Stimulated activated CD8-positive, alpha-beta memory T cell treated with anti-CD3 and anti-CD28 coated beads, Interleukin-2, amount 100 ng/mL, for 48 hours (primary cell): ENCODE results near the gene TMEM60.

Source experiments
- DNase-seq, 2 donors: peaks; one replicate each; pipeline ENCODE4 v3.0.0-alpha.2; 2020; ENCODE audit warnings: low read depth in 2 of 2

The TMEM60 gene

DNA sequence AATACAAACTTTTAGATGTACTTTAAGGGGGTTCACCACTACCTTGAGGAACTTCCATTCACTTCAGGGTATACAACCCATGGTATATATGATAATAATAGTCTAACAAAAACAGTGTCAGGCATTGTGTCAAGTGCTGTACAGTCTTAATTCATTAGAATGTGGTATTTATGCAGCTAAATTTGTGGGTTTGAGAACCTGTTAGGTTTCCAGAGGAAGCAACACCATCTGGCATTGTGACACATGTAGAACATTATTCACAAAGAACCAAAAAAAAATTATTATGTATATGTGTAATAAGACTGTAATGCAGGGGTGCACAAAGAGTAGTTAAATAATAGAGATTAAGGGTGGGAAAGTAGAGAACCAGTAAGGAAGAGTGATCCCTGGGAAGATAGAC is 26.3 kb downstream of the TMEM60 start:
- DNase-seq = no peak

DNA sequence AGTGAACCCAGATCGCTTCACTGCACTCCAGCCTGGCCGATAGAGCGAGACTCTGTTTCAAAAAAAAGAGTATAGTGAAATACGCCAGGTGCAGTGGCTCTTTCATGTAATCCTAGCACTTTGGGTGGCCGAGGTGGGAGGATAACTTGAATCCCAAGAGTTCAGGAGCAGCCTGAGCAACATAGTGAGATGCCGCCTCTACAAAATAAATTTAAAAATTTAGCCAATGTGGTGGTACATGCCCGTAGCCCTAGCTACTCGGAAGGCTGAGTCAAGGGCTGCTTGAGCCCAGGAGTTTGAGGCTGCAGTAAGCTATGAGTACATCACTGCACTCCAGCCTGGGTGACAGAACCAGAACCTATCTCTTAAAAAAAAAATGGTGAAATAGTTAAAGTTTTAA is 27.9 kb downstream of the TMEM60 start:
- DNase-seq = no peak

DNA sequence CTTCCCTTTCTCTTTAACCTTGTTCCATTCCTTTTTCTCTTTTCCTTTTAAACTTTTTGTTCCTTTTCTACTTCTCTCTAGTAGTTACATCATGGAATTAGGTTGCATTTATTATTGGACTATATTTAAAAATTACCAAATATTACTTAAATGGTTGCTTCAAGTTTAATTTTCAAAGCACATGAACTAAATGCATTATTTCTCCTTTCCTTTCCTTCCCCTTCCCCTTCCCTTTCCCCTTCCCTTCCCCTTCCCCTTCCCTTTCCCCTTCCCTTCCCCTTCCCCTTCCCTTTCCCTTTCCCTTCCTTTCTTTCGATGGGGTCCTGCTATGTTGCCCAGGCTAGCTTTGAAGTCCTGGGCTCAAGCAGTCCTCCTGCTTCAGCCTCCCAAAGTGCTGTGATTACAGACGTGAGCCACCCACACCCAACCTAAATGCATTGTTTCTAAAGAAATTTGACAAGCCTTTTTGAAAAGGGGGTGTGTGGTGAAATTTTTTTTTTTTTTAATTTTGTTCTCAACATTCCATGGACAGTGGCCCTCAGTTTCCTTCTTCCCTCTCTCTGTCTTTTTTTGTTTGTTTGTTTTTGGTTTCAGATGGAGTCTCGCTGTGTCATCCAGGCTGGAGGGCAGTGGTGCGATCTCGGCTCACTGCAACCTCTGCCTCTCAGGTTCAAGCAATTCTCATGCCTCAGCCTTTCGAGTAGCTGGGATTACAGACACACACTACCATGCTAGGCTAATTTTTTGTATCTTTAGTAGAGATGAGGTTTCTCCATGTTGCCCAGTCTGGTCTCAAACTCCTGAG is 31.2 kb downstream of the TMEM60 start:
- DNase-seq = no peak

DNA sequence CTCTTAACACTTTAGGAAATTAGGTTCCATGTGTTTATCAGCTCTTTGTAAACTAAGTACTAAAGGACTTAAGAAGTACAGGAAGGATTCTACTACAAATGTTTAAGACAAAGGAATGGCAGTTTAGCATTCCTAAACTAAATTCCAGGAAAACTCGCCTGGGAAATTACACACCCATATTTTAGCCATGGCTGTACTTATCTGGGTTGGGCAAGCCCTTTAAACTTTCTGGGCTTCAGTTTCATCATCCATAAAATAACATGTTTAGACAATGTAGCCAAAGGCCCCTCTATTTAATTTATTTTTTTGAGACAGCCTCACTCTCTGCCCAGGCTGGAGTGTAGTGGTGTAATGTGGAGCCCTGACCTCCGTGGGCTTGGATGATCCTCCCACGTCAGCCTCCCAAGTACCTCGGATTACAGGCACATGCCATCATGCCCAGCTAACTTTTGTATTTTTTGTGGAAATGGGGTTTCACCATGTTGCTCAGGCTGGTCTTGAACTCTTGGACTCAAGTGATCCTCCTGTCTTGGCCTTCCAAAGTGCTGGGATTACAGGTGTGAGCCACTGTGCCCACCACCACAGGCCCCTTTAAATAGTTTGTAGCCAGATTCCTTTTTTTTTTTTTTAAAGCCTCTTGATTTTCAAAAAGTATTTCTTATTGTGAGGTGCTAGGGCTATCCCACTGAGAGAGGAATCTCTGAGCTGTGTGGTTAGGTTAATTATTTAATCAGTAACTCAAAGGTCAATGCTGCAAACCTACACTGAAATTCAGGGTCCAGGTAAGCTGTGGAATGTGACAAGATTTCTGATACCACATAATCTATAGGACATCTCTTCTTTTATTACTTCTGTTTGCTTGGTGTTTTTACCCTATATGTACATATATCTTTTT is 32.1 kb downstream of the TMEM60 start:
- no peak for DNase-seq

DNA sequence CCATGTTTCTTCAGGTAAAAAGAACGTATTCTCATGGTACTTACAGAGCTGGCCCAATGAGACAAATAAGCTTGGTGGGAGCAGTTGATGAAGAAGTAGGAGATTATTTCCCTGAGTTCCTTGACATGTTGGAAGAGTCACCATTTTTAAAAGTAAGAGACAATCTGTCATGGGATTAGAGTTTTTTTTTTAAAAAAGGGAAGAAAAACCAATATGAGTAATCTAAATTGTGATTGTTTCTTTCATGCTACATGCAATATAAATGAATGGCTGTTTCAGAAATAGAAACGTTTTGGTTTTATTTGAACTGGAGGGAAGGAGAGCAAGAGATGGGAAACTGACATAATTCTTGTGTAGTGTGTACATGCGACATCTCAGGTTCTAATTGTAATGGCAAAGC is 32.8 kb downstream of the TMEM60 start:
- no peak for DNase-seq

DNA sequence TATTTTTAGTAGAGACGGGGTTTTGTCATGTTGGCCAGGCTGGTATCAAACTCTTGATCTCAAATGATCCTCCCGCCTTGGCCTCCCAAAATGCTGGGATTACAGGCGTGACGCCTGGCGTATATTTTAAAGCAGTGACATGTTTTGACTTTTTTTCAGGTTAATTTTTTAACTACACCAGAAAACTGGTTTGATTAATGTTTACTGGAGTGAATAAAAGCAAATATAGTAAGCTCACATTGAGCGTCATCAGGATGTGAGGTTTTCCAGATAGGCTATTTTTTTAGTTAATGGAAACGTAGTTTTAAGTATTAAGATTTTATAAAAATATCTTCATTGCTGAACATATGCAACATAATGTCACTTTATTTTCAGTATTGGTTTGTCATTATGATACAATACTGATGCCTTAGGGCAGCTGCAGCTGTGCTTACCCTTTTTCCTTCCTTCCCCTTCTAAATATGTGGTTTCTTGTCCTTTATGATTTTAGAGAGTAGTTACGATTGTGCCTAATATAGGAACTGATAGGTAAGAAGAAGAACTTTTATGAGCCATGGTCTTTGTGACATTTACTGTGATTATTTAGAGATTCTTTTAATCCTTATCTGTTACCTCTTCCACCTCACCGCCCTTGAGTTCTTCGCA is 37.3 kb downstream of the TMEM60 start:
- DNase-seq = no peak

DNA sequence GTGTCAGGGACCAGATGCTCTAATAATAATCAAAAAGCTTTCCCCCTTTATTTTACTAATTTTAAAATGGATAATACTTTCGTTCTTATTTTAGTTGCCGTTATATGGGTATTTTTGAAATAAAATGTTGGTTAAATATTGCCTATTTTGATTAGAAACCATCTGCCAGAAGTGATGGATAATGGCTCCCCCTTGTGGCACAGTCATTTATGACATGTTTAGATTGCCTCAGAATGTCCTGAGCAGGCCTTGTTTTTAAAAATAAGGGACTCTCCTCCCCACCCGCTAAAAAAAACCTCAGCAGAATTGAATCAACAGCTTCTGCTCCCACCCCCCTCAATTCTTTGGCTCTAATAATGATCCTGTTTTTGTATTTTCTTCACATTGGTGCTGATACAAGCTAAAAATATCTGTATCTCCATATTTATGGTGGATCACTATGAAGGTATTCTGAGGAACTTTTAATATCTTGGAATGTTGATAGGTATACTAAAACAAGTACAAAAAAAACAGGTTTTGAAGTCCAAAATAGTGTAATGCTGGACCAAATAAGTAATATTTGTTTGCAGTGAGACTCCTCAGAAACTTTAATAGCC is 38.8 kb downstream of the TMEM60 start:
- peak; percentile 14 to 37 for DNase-seq

DNA sequence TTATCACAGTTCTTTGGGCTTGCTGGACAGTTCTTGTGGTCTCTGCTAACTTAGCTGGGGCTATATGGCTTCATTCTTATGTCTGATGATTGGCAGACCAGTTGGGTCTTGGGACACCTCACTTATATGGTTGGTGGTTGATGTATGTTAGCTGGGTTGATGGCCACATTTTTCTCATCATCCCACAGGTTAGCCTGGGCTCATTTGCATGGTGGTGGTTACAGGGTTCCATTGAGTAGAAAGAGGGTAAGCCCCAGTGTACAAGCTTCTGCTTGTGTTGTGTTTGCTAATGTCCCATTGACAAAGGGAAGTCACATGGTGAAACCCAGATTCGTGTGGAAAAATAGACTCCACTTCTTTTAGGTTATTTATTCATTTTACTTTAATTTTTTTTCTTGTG is 40.6 kb downstream of the TMEM60 start:
- DNase-seq = no peak

DNA sequence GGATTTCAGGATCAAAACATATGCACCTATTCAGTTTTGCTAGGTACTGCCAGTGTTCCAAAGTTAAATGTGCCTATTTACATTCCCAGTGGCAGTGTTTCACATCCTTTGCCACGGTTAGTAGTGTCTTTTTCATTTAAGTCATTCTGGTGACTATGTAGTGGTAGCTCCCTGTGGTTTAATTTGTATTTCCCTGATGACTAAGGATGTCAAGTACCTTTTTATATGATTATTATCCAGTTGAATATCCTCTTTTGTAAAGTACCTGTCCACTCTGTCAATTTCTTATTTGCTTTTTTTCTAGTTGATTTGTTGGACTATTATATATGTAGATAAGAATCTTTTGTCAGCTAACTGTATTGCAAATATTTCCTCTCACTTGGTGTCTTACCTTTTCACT is 45.1 kb downstream of the TMEM60 start:
- DNase-seq = no peak

DNA sequence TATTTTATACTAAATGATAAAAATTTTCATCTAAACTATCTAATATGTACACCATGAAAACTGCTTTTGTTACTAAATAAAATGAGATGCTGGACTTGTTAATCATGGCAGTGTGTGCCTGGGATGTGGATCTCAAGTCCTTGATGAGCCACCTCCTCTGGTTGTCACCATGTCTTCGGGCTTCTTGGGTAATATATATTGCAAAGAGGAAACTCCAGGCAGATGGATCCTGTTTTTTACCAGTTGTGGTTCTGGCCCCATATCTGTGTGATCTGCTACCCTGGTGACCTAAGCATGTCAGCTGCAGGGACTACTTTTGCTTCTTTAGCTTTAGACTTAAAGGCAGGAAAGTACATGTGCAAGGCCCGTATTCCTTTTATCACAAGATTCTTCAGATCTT is 46.2 kb downstream of the TMEM60 start:
- DNase-seq = no peak

DNA sequence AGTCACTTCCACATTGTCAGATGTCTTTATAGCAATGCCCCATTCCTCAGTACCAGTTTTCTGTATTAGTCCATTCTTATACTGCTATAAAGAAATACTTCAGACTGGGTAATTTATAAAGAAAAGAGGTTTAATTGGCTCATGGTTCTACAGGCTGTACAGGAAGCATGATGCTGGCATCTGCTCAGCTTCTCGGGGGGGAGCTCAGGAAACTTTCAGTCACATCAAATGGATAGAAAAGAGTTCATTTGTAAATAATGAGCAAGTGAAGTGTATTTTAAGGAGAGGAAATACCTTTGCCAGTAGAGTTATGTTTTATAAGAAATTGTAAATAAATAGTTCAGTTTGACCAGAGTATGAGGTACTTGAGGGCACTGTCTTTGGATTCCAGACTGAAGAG is 50.5 kb downstream of the TMEM60 start:
- DNase-seq = no peak

DNA sequence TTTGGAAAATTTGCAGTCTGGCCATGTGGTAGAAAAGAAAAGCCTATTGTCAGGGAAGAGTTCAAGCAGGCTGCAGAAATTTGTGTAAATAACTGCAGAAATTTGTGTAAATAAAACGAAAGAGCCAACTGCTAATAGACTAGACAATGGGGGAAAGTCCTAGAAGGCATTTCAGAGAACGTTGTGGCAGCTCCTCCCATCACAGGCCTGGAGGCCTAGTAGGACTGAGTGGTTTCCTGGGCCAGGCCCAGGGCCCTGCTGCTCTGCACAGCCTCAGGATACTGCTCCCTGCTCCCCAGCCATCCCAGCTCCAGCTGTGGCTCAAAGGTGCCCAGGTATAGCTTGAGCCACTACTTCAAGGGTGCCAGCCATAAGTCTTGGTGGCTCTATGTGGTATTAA is 51.1 kb downstream of the TMEM60 start:
- no peak for DNase-seq

DNA sequence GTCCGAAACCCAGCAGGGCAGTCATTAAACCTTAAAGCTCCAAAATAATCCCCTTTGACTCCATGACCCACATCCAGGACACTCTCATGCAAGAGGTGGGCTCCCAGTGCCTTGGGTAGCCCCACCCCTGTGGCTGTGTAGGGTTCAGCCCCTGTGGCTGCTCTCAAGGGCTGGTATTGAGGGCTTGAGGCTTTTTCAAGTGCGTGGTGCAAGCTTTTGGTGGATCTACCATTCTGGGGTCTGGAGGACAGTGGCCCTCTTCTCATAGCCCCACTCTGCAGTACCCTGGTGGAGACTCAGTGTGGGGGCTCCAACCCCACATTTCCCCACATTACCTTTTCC is 51.4 kb downstream of the TMEM60 start:
- DNase-seq = no peak

DNA sequence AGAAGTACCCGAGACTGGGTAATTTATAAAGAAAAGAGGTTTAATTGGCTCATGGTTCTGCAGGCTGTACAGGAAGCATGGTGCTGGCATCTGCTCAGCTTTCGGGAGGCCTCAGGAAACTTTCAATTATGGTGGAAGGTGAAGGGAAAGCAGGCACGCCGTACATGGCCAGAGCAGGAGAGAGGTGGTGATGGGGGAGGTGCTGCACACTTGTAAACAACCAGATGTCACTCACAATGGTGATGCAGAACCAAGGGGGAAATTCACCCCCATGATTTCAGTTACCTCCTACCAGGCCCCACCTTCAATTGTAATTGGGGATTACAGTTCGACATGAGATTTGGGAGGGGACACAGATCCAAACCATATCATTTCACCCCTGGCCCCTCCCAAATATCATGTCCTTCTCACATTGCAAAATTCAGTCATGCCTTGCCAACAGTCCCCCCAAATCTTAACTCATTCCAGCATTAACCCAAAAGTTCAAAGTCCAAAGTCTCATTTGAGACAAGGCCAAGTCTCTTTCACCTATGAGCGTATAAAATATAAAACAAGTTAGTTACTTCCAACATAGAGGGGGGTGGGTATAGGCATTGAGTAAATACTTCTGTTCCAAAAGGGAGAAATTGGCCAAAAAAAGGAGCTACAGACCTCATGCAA is 51.9 kb downstream of the TMEM60 start:
- DNase-seq = no peak

DNA sequence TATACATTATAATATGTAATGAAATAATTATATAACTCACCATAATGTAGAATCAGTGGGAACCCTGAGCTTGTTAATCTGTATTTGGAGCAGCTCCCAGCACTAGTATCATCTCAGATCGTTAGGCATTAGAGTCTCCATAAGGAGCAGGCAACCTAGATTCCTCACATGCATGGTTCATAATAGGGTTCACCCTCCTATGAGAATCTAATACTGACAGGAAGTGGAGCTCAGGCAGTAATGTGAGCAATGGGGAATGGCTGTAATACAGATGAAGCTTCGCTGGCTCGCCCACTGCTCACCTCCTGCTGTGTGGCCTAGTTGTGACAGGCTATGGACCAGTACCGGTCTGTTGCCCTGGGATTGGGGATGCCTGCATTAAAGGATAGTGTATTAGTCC is 52.5 kb downstream of the TMEM60 start:
- no peak for DNase-seq
